Activated CD4-positive, CD25-positive, alpha-beta regulatory T cell treated with anti-CD3 and anti-CD28 coated beads, Interleukin-2, amount 50 U/mL, for 24 hours (primary cell): Measurements from ENCODE around the gene GDF11.
A peak's percentile ranks its signal among the peaks of the same experiment; 100 is the strongest.

Experiments
- ATAC-seq, 2 donors: fragments of 150-1000 bp; cut with Tn5 transposase; one replicate each; pipeline ENCODE4 v1.10.0; 2021; ENCODE audit warnings: mild to moderate bottlenecking in 1 of 2, moderate library complexity in 1 of 2

The GDF11 gene

DNA sequence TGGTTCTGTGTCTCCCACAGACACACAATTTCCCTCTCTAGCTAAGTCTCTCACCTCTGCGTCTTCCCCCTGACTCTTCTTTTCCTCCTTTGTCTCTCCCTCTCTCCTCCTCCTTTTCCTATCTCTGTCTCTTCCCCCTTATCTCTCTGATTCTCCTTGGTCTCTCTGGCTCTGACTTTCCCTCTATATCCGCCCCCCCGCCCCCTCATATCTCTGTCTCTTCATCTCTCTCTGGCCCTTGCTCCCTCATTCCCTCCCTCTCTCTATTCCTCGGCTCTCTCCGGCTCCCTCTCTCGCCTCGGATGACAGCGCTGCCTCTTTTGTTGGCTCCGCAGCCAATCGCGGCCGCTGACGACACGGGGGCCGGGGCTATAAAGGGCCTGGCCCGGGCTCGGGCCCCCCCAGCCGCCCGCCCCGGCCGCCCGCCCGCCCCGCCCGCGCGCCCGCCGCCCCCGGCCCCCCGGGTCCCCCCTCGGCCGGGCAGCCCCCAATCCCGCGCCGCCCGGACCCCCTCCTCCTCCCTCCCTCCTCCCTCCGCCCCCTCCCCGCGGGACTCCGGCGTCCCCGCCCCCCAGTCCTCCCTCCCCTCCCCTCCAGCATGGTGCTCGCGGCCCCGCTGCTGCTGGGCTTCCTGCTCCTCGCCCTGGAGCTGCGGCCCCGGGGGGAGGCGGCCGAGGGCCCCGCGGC lies at the start of gene GDF11:
GDF11 (plus strand) TSS at position 404 of the 687 bp plus-strand sequence; CDS start at position 599, 195 bp downstream.
- peak; percentile 69 to 74 for ATAC-seq

- no peak for ATAC-seq
Measured at GRCh38 chr12:55693323-55694187, 49.4 kb upstream of the GDF11 start.

DNA sequence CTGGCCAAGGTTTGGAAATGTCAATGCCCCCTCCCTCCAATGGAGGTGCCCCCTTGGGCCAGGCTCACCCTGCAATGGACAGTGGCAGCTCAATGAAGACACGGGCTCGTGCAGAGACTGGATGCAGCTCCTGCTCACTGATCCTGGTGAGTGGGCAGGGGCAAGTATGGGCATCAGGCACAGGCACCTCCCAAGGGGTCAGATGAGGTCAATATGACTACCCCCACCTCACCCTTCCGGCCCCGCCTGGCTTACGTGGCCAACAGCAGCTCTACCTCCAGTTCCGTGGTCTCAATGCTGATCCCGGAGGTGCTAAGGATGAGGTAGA lies 48.8 kb upstream of the GDF11 start:
- ATAC-seq: no peak

DNA sequence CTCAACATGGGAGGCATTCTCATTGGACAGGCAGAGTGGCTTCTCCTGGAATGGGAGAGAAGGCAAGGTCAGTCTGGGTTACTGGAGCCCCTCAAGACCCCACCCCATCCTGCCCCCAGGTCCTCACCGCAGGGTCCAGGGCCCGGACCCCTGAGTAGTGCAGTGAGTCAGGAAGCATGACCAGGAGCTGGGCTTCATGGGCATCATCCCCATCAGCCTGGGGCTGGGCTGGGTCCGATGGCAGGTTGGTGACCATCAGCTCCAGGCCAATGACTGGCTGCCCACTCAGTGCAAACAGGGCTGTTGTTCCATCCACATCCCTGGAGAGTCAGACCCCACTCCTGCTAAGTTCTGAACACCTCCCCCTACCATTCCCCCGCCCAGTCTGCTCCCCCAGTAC lies 48.3 kb upstream of the GDF11 start:
- ATAC-seq: no peak

DNA sequence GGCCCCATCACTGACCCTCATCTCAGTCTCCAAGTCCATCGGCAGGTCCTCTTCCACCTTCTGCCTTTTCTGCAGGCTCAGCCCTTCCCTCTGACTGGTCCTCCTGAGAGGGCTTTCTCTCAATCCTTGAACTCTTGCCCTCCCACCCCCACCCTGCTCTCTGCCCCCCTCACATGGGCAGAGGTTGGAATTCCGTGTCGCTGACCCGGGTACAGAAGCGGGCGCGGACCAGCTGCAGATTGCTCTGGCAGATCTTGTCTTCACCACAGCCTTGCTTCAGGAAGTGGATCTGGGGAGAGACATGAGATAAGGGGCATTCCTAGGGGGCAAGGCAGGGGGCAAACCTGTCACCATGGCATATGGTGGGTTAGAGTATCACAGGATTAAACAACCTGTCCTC lies 47.6 kb upstream of the GDF11 start:
- ATAC-seq: no peak

- no peak for ATAC-seq
Measured at GRCh38 chr12:55696141-55696540, 46.8 kb upstream of the GDF11 start.

GRCh38 chr12:55696796-55697462 lies 46.0 kb upstream of the GDF11 start:
- ATAC-seq: no peak

DNA sequence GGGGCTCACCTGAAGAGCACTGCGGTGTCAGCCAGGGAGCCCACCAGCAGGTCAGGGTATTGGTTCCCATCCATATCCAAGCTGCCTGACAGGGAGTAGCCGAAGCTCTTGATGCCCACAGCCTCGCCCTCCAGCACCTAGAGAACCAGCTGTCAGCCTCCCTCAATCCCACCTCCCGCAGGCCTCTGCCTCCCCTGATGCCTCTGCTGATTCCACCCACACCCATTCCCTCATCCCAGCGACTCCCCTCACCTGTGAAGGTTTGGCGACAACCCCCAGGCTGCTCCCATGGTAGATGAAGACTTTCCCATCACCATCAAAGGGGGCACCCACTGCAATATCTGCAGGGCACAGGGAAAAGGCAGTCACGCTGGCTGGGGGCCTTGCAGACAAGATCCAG lies 45.2 kb upstream of the GDF11 start:
- no peak for ATAC-seq

DNA sequence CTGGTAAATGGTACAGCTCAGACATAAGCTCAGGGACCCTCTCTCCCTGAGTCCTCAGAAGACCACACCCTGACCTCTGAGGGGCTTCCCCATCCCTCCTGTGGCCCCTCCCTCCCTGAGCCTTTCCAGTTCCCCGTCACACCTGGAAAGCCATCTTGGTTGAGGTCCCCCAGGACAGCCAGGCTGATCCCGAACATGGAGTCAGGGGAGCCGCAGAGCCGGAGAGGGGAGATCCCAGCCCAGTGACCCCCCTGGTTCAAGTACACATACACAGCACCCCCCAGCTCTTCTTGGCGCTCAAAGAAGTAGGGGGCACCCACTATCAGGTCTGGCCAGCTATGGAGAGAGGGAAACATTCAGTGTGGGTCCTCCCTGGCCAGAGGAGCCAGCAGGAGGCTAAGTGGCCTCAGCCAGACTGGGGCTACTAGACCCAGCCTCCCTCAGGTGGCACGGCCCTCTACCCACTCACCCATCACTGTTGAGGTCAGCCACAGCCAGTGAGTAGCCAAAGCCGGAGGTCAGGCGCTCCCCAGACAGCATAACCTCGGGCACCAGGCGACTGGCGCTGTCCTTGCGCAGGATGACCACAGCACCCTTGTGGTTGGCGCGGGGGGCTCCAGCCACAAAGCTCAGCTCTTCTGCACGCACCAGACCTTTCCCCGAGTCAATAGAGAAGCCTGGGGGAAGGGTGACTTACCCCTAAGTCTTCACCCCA lies 44.5 kb upstream of the GDF11 start:
- no peak for ATAC-seq

GRCh38 chr12:55698965-55699364 lies 44.0 kb upstream of the GDF11 start:
- no peak for ATAC-seq

GRCh38 chr12:55699471-55700055 lies 43.4 kb upstream of the GDF11 start:
- no peak for ATAC-seq

- no peak for ATAC-seq
Measured at GRCh38 chr12:55700255-55701018, 42.5 kb upstream of the GDF11 start.

DNA sequence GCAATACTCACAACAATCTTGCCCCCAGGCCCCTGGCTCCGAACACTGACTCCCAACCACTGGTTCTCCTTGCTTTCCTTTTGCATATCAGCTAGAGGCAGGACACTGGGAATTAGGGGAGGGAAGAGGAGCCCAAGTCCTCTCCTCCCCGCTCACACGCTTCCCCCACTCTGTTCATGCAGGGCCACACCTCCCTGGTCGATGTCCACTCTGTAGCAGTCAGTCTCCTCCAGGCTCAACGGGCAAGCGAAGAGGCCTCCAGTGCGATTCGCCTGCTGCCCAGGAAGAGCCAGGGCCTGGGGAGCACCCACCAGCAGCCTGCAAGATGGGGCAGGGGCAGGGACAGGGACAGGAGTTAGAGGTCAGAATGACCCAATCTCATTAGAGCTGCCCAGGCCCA lies 40.1 kb upstream of the GDF11 start:
- no peak for ATAC-seq

GRCh38 chr12:55703288-55703687 lies 39.6 kb upstream of the GDF11 start:
- no peak for ATAC-seq

GRCh38 chr12:55703901-55704761 lies 38.8 kb upstream of the GDF11 start:
- ATAC-seq: no peak

DNA sequence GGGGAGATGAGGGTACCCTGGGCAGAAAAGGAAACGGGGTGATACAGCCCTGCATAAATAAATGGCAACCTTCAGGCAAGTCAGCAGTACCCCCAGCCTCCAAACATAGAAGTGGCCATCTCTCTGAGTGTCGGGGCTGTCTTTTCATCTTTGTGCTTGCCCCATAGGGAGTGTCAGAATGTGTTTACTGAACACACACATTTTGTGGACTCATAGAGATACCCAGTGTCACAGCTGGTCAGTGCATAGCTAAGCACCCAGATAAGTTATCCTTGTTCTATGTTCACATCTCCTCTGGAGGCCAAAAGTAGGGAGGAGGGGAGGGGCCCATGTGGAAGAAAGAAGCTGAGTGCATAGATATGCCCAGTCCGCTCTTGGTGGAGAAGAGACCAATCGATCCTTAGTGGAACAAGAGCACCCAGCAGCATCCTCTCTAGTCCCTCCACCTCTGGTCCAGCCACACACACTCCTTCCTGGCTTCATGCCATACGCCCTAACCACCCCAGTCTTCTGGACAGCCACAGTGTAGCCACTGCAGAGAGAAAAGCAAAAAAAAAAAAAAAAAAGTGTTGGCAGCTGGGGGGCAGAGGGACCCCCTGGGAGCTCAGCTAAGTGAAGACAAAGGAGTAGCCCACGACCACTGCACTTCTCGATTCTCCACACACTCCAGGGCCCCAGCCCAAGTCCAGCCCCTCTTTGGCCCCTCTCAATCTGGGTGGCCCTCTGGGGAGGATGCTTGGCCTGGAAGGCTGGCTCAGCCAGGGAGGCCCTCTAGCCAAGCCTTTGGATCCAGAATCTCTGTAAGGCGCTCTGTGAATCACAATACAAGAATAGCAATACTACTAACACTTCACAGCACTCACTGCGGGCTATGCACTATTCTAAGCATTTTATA lies 37.9 kb upstream of the GDF11 start:
- ATAC-seq: no peak

- no peak for ATAC-seq
Measured at GRCh38 chr12:55705782-55706402, 37.0 kb upstream of the GDF11 start.

DNA sequence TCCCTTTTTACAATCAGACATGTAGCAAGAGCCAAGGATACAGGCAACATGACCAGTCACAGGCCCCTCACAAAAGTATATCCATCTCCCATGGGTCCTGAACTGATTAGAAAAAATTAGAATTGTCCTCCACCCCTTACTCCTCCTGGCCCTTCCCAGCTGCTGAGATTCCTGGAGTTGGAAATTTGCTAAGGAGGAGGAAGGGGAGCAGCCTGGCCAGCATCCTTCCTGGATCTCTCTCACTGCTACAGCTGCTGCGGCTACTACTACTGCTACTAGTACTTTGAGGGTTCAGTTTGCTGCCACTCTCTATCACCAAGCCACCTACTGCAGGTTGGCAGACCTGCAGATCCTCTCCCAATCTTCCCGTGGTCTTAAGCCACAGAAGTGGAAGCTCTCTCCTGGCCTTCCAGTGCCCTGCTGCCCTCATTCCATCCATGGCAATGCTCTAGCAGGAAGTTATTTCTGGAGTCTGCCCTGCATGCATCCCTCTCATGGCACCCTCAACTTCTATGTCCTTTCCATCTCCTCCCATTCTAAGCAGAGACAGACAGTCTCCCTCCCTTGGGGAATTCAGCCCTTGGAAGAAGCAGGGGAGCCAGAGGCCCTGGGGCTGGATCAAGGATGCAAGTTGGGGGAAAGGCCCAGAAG lies 36.2 kb upstream of the GDF11 start:
- no peak for ATAC-seq

DNA sequence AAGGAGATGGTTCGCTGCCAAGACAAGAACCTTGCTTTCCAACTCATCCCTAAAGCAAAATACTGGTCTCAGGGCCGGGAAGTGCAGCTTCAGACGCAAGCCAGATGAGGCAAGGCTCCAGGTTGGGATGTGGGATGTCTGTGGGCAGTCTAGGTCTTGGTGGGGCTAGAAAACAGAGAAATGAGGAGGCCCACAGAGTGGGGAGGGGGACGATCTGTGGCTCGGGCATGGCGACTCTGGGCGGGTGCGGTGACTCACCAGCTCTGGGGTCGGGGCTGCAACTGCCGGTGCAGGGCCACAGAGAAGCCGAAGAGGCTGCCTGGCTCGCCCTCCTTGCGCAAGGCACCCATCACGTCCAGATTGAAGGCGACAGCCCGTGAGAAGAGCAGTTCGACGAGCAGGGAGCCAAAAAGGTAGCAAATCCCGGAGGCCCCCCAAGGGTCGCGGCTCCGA lies 35.7 kb upstream of the GDF11 start:
- ATAC-seq: peak in 1 of 2 donors; percentile 31
